ENCODE measurements around the gene ZBTB38. TPM values are rescaled to one million over a fixed set of nuclear protein-coding genes. Genes with fewer than 3 reads are reported as not detected.
A peak's percentile ranks its signal among the peaks of the same experiment; 100 is the strongest.

Gene ZBTB38
- polyA plus RNA-seq, 4 donors: 48.2 to 63.0 (median 55.3) TPM

- DNase-seq (ENCODE audit: low read depth in 4 of 4, low spot score in 3 of 4): no peak
Observed at GRCh38 chr3:141362736-141363135, 5.6 kb upstream of the ZBTB38 start.

- DNase-seq (ENCODE audit: low read depth in 4 of 4, low spot score in 3 of 4): no peak
Observed at GRCh38 chr3:141365201-141365600, 3.1 kb upstream of the ZBTB38 start.

- DNase-seq (ENCODE audit: low read depth in 4 of 4, low spot score in 3 of 4): no peak
Observed at GRCh38 chr3:141366285-141367037, 1.8 kb upstream of the ZBTB38 start.

GRCh38 chr3:141367038-141367730, 1.1 kb upstream of the ZBTB38 start:
- DNase-seq (ENCODE audit: low read depth in 4 of 4, low spot score in 3 of 4): no peak

- DNase-seq (ENCODE audit: low read depth in 4 of 4, low spot score in 3 of 4): no peak
Observed at GRCh38 chr3:141368925-141369794, 856 bp downstream of the ZBTB38 start.

GRCh38 chr3:141370065-141370533, 1.8 kb downstream of the ZBTB38 start:
- DNase-seq (ENCODE audit: low read depth in 4 of 4, low spot score in 3 of 4): peak in 3 of 4 donors; percentile 61 to 73 (median 64)

GRCh38 chr3:141371882-141372281, 3.6 kb downstream of the ZBTB38 start:
- no peak for DNase-seq (ENCODE audit: low read depth in 4 of 4, low spot score in 3 of 4)

GRCh38 chr3:141372656-141373055, 4.4 kb downstream of the ZBTB38 start:
- DNase-seq (ENCODE audit: low read depth in 4 of 4, low spot score in 3 of 4): no peak

GRCh38 chr3:141373232-141373631, 4.9 kb downstream of the ZBTB38 start:
- DNase-seq (ENCODE audit: low read depth in 4 of 4, low spot score in 3 of 4): no peak

- no peak for DNase-seq (ENCODE audit: low read depth in 4 of 4, low spot score in 3 of 4)
Observed at GRCh38 chr3:141373768-141374526, 5.6 kb downstream of the ZBTB38 start.

- DNase-seq (ENCODE audit: low read depth in 4 of 4, low spot score in 3 of 4): no peak
Observed at GRCh38 chr3:141375381-141376301, 7.3 kb downstream of the ZBTB38 start.

- no peak for DNase-seq (ENCODE audit: low read depth in 4 of 4, low spot score in 3 of 4)
Observed at GRCh38 chr3:141377377-141377776, 9.1 kb downstream of the ZBTB38 start.

- DNase-seq (ENCODE audit: low read depth in 4 of 4, low spot score in 3 of 4): no peak
Observed at GRCh38 chr3:141378556-141378955, 10.3 kb downstream of the ZBTB38 start.

GRCh38 chr3:141379250-141379966, 11.1 kb downstream of the ZBTB38 start:
- no peak for DNase-seq (ENCODE audit: low read depth in 4 of 4, low spot score in 3 of 4)

GRCh38 chr3:141380279-141380678, 12.0 kb downstream of the ZBTB38 start:
- no peak for DNase-seq (ENCODE audit: low read depth in 4 of 4, low spot score in 3 of 4)

- no peak for DNase-seq (ENCODE audit: low read depth in 4 of 4, low spot score in 3 of 4)
Observed at GRCh38 chr3:141380987-141381386, 12.7 kb downstream of the ZBTB38 start.

GRCh38 chr3:141382571-141382970, 14.3 kb downstream of the ZBTB38 start:
- DNase-seq (ENCODE audit: low read depth in 4 of 4, low spot score in 3 of 4): no peak

- DNase-seq (ENCODE audit: low read depth in 4 of 4, low spot score in 3 of 4): no peak
Observed at GRCh38 chr3:141383555-141384129, 15.3 kb downstream of the ZBTB38 start.

Data from left renal pelvis (tissue), 4 donors.